HG03060 (cell line): ENCODE data around the gene MCAM.

Experiments used
- ATAC-seq: cut with Tn5 transposase; IDR thresholded peaks from one replicate; pipeline ENCODE4 v1.9.1; 2021; ENCODE audit warnings: low read depth, moderate number of reproducible peaks; ENCODE audit not compliant: unreplicated experiment

The MCAM gene

DNA sequence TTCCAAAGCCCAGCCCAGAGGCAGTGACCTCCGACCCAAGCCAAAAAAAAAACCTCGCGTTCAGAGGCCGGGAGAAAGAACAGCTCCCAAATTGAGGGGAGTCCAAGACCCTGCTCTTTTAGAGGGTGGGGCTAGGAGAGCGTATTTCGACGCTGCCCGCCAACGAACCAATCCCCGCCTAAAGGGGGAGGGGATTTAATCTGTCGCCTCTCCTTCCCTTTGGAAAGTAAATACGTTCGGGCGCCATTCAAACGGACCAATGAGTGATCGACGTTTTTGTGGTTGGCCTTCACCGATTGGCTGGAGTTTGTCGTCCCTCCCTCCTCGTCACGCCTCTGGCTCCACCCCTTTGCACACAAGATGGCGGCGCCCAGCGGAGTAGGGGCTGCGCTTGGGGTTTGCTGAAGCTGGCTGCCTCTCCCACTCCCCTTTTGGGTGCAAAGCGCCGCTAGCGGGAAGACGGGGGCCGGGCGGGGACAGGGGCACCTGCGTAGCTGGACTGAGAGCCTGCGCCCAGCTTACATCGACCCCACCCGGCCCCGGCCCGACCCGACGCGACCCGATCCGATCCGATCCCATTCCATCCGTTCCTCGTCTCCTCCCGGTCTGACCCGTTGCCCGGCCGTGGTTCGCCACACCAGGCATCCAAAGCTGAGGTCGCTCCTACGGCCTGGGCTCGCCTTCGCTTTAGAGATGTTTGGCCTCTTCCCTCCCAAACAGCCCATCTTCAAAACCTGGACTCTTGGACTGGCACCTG is 17.4 kb upstream of the MCAM start, which contains the start of gene RNF26:
Gene RNF26, plus strand, starts transcription at position 354 of the 757 bp plus-strand sequence. CDS start 596 bp downstream, outside the sequence.
- ATAC-seq = peak; percentile 88

DNA sequence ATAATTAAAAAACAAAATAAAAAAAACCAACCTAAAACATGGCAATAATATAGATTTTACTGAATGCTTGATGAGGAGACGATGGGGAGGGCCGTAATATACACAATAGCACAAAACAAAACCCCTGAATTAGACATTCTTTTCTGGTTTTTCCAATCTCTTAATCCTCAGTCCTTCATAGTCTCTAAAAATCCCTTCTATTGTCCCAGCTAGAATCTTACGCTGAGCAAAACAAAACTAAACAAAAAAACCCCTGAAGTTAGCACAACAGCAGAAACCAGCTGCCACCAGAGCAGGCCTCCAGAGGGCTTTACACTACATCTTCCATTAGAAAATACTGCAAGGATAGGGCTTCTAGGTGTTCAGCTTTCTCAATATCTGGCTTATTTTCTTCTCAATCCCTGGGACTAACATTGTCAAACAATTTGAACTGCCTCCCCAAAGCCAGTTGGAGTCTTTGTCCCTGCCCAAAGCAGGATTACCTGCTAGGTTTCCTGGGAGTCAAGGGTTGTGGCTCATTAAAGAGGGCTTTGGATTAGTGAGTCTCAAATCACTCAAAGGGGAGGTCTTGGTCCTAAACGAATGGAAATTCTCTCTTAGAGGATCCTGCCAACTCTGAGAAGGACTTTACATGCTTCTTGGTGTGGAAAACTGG is 15.3 kb upstream of the MCAM start:
- ATAC-seq = no peak

DNA sequence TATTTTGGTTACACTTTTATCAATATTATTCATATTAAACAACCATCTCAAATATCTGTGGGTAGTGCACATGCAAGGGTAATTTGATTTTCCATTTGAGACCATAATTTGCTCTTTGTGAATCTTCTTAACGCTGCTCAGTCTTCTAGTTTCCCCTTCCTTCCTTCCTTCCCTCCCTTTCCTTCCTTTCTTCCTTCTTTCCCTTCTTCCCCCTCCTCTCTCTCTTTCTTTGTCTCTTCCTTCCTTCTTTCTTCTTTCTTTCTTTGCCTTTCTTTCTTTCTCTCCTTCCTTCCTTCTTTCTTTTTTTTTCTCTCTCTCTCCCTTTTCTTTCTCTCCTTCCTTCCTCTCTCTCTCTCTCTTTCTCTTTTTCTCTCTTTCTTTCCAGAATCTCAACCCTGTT is 13.3 kb upstream of the MCAM start:
- no peak for ATAC-seq

DNA sequence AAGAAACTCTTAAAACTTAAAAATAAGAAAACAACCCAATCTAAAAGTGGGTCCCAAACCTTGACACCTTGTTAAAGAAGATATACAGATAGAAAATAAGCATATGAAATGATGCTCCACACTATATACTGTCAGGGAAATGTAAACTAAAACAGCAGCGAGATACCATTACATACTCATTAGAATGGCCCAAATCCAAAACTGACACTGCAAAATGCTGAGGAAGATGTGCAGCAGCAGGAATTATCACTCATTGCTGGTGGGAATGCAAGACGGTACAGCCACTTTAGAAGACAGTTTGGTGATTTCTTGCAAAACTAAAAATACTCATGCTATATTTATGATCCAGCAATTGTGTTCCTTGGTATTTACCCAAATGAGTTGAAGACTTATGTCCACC is 12.4 kb upstream of the MCAM start:
- no peak for ATAC-seq

DNA sequence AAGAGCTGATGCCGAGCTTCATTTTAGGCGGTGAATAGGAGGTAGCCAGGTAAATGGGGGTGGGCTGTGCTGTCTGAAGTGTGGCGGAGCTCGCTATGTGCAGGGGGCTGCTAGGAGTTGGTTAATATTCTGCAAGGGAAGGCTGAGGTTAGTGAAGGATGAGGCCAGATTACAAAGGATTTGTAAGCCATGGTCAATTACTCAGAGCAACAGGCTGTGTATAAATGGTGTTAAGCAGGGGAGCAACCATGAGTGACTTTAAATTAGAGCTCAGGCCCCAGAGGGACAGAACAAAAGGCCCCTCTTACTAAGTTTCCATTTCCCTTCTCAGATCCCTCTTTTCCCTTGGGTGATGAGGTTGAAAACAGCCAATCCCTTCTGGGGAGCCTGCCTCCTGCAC is 7.3 kb upstream of the MCAM start:
- no peak for ATAC-seq

GRCh38 chr11:119323532-119324033 is 6.7 kb upstream of the MCAM start:
- no peak for ATAC-seq

DNA sequence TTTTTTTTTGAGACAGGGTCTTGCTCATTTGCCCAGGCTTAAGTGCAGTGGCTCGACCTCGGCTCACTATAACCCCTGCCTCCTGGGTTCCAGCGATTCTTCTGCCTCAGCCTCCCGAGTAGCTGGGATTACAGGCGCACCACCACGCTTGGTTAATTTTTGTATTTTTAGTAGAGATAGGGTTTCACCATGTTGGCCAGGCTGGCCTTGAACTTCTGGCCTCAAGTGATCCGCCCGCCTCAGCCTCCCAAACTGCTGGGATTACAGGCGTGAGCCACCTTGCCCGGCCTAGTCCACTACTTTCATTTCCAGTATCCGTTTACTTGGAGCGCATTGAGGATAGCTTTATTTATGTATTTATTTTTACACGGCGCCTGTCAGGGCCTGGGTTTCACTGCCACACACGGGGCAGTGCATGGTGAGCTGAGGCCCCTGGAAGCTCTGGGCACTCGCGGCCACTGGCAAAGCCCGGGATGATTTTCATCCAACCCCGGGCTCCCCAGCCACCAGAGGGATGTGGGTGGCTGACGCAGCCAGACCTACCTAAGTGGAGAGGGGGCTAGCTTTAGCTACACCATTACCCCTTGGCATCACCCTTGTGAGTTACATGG is 6.1 kb upstream of the MCAM start:
- no peak for ATAC-seq

- ATAC-seq = no peak
Observed at GRCh38 chr11:119322360-119322739, 5.4 kb upstream of the MCAM start.

DNA sequence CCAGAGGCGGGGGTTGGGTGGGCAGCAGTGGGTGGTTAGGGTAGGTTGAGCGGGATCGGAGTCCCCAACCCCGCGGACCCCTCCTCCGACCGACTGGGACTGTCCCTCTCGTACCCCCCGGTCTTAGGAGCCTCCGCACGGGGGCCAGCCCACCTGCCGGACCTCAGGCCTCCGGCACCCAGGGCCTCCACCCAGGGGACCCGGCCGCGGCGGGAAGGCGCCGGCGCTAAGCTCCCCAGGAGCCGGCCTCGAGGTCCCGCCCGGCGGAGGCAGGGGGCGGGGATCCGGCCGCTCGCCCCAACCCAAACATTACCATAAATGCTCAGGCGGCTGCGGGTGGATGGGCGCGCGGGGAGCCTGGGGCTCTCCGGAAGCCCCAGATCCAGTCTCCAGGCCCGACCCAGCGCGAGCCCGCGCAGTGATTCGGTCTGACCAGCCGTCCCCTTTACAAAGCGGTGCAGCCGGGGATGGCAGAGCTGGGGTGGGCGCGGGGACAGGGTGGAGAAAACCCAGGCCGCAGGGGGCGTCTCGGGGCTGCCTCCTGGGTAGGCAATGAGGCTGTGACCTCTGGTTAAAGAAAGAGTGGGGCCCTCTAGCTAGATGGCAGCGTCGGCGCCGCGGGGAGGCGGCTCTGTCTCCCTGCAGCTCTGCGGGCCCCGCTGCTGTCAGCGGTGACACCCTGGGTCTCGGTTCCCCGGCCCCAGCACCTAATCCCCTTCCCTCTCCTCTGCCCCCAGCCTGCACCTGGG is 4.0 kb upstream of the MCAM start:
- no peak for ATAC-seq

- ATAC-seq = no peak
Observed at GRCh38 chr11:119320240-119320775, 3.4 kb upstream of the MCAM start.

DNA sequence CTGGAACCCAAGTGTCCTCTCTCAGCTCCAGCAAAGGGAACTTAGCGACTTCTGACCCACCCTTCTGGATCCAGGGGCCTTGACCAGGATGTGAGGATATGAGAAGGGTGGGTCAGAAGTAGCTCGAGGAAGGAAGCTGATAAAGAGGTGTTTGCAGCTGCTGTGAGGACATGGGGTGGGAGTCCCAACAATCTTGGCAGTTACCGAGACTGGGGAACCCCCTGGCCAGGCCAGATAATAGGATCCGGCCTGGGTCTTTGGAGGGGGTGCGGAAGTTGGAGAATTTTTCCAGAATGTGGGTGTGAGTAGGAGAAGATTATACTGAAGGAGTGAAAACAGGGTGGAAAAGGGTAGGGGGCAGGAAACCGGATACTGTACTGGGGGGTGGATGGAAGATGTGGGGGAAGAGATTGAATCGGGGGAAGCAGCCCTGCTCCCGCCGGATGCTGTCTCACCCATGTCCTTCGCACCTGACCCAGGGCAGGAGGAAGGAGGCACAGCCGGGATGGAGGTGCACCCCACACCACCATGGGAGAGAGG is 2.8 kb upstream of the MCAM start:
- ATAC-seq = no peak

- ATAC-seq = no peak
Observed at GRCh38 chr11:119319136-119319699, 2.3 kb upstream of the MCAM start.

- ATAC-seq = no peak
Observed at GRCh38 chr11:119318240-119319135, 1.6 kb upstream of the MCAM start.

DNA sequence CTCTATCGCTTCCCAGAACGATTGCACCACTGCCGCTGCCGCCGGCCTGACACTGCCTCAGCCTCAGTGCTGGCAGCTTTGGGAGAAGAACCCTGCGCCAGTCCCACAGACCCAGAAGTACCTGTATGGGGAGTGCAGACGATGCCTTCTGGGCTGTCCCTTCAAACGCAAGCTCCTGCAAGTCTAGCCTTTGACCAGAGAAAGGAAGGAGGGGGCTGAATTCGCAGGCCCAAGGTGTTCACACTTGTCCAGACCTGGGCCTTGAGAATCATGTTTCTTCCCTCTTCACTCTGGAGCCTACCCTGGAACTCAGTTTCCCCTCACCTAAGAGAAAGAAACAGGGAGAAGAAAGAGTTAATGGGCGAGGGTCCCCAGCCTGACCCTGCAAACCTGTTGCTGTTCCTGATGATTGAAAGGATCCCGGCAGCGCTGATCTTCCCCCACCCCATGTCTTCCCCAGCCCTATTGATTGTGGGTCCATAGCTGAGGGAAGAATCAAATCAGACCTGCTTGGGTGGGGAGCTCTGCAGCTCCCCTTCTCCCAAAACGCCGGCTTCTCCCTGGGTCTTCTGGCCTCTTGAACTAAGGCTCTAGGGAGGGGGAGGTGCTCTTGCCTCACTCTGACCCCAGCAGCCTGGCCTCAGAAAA is 786 bp upstream of the MCAM start:
- no peak for ATAC-seq

DNA sequence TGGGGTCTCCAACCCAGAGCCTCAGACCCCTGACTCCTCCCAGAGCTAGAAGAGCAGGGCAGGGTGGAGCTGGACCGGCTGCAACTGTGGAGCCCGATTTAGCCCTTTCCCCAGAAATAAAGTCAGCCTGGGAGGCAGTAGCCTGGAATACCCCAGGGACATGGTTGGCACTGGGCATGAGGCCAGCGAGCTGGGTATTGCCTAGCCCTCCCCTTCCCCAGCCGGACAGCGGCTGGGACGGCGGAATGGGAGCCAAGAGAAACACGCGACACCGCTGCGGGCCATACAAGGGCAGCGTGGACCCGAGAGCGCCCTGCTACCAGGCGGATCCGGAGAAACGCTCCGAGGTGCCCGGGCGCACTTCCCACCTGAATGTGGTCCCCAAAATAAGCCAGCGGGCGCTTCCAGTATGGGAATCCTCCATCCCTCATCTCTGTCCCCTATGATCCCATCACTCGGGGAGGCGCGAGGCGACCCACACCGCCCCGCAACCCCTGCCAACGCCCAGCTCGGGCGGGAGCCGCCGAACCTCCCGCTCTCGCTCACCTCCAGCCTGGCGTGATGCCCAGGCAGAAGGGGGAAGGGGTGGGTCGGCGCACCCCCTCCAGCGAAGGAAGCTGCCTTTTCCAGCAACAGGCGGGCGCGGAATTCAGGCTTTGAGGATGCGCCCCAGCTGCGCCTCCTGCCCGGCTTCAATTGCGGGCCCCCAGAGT is 758 bp downstream of the MCAM start:
- ATAC-seq = no peak

- no peak for ATAC-seq
Observed at GRCh38 chr11:119315131-119316015, 1.6 kb downstream of the MCAM start.

DNA sequence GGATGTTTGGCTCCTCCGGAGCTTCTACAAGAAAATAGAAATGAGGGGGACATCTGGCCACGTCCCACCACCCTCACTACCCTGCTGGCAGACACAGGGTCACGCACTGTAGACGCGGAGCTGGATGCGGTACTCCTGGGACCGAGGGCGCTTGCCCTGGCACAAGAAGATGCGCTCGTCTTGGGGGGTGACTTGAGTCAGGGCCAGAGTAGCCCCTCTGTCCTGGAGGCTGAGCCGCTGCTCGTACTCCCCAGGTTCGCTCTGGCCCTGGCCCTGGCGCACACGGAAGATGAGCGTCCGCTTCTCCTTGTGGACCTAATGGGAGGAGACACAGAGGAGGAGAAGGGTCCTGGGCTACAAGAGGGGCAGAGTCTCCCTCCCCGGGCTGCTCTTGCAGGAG is 2.2 kb downstream of the MCAM start:
- no peak for ATAC-seq
